DND-41 (cell line): ENCODE results near the gene GRAMD2A.

Source experiments
- ATAC-seq: fragments of 200-7000 bp; cut with Tn5 transposase; 3 replicates; pipeline ENCODE4 v1.9.1; 2021; ENCODE audit warnings: low read depth; ENCODE audit not compliant: insufficient read depth
- DNase-seq: peaks from one replicate; pipeline ENCODE4 v3.0.0-alpha.2; 2020
- H2AFZ ChIP-seq: 2 replicates; pipeline ENCODE4 v1.6.0; 2012; ENCODE audit warnings: low read depth, low read length
- H3K27ac ChIP-seq: 2 replicates; pipeline ENCODE4 v1.5.1; 2012; ENCODE audit warnings: low read length, inconsistent platforms
- H3K27me3 ChIP-seq: fragments of 200-600 bp; sonication (generic); 2 replicates; pipeline ENCODE4 v1.6.0; 2012; ENCODE audit warnings: low read length, mild to moderate bottlenecking, inconsistent platforms; ENCODE audit not compliant: insufficient read depth, poor library complexity
- H3K36me3 ChIP-seq: 2 replicates; pipeline ENCODE4 v1.5.1; 2012; ENCODE audit warnings: low read length, inconsistent platforms; ENCODE audit not compliant: insufficient read depth
- H3K4me1 ChIP-seq: 2 replicates; pipeline ENCODE4 v1.5.1; 2012; ENCODE audit warnings: mild to moderate bottlenecking, low read length; ENCODE audit not compliant: insufficient read depth
- H3K4me2 ChIP-seq: 2 replicates; pipeline ENCODE4 v1.6.0; 2012; ENCODE audit warnings: mild to moderate bottlenecking, moderate library complexity, low read length, inconsistent platforms; ENCODE audit not compliant: insufficient read depth
- H3K4me3 ChIP-seq, 2 experiments: fragments of 200-600 bp in 1 of 2; shearing (Covaris generic) in 1 of 2; 2 replicates each; pipeline ENCODE4 v1.5.1; 2012 to 2016; ENCODE audit warnings: inconsistent platforms in 2 of 2, low read length in 2 of 2, mild to moderate bottlenecking in 2 of 2, low read depth in 1 of 2, moderate library complexity in 1 of 2
- H3K79me2 ChIP-seq: 2 replicates; pipeline ENCODE4 v1.6.0; 2012; ENCODE audit warnings: low read length, inconsistent platforms; ENCODE audit not compliant: insufficient read depth
- H3K9ac ChIP-seq: 2 replicates; pipeline ENCODE4 v1.6.0; 2012; ENCODE audit warnings: low read depth, mild to moderate bottlenecking, inconsistent platforms, low read length, moderate library complexity
- H3K9me3 ChIP-seq: 2 replicates; pipeline ENCODE4 v1.5.1; 2012; ENCODE audit warnings: low read length, moderate library complexity, mild to moderate bottlenecking, inconsistent platforms; ENCODE audit not compliant: insufficient read depth, severe bottlenecking
- H4K20me1 ChIP-seq: 2 replicates; pipeline ENCODE4 v1.6.0; 2012; ENCODE audit warnings: low read length; ENCODE audit not compliant: insufficient read depth
- CTCF ChIP-seq: IDR thresholded peaks from 2 replicates; pipeline ENCODE4 v1.5.1; 2012; ENCODE audit warnings: borderline replicate concordance, low read length, moderate library complexity, mild to moderate bottlenecking; ENCODE audit not compliant: poor library complexity, severe bottlenecking; ENCODE audit errors: extremely low read depth
- EZH2 ChIP-seq: IDR thresholded peaks from 3 replicates; pipeline ENCODE4 v1.6.1; 2012; ENCODE audit warnings: borderline replicate concordance, low read depth, mild to moderate bottlenecking, moderate library complexity, low read length, inconsistent platforms; ENCODE audit not compliant: severe bottlenecking

GRAMD2A gene

GRCh38 chr15:72195101-72195511, 2.5 kb downstream of the GRAMD2A start:
- H3K79me2 ChIP-seq: no peaks in the 10 kb centered on the region
- H3K4me3 ChIP-seq: no peak overlapping the region
- H2AFZ ChIP-seq: no peak overlapping the region
- H3K4me1 ChIP-seq: no peaks in the 10 kb centered on the region
- no peak overlapping the region for H3K9ac ChIP-seq
- no peaks in the 10 kb centered on the region for H3K9me3 ChIP-seq
- no peak overlapping the region for H3K4me2 ChIP-seq
- no peak for TF ChIP-seq EZH2
- DNase-seq (no peak), ATAC-seq (no peak)
- peaks cover under 1% of the 10 kb centered on the region for H4K20me1 ChIP-seq
- no peaks in the 10 kb centered on the region for H3K27me3 ChIP-seq
- no peak overlapping the region for H3K27ac ChIP-seq
- H3K36me3 ChIP-seq: peaks cover 22% of the 10 kb centered on the region

DNA sequence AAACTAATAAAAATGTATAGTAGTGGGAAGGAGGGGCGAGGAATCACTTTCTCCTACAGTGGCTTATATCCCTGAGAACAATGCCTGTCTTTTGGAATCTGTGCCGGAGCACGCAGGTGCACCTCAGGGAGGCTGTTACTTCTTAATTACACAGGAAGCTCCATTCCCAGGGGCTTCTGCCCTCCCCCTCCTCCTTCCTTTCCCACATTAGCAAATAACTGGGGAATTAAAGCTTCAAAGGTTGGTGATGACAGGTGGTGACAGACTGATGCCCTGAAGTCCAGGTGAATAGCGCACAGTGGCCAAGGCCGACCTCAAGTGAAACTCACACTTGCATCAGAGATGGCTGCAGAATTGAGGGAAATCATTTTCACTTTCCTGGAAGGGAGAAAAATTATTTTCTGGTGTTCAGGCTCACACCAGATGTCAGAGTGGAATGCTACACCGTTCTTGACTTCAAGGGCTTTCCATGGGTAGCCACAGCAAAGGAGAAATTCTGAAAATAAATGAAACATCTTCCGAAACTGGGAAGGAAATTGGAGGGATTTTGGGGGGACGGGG, 3.7 kb downstream of the GRAMD2A start:
- Histone ChIP-seq H3K9ac (no peak overlapping the region), H3K4me1 (no peaks in the 10 kb centered on the region), H3K4me3 (no peak overlapping the region), H3K79me2 (no peaks in the 10 kb centered on the region), H3K36me3 (peaks cover 10% of the 10 kb centered on the region), H3K4me2 (no peak overlapping the region), H3K27me3 (no peaks in the 10 kb centered on the region), H4K20me1 (no peaks in the 10 kb centered on the region), H3K27ac (no peak overlapping the region), H3K9me3 (no peaks in the 10 kb centered on the region), H2AFZ (no peak overlapping the region)
- ATAC-seq (no peak), DNase-seq (no peak)
- TF ChIP-seq EZH2 (no peak), CTCF (no peak)

GRCh38 chr15:72192416-72192815, 5.2 kb downstream of the GRAMD2A start:
- DNase-seq: no peak
- no peaks in the 10 kb centered on the region for H3K79me2 ChIP-seq
- no peaks in the 10 kb centered on the region for H3K27me3 ChIP-seq
- no peak for ATAC-seq
- H3K9me3 ChIP-seq: no peaks in the 10 kb centered on the region
- no peaks in the 10 kb centered on the region for H4K20me1 ChIP-seq
- H3K4me2 ChIP-seq: no peak overlapping the region
- no peak overlapping the region for H2AFZ ChIP-seq
- no peaks in the 10 kb centered on the region for H3K36me3 ChIP-seq
- no peaks in the 10 kb centered on the region for H3K4me1 ChIP-seq
- no peak overlapping the region for H3K4me3 ChIP-seq
- H3K27ac ChIP-seq: no peak overlapping the region
- TF ChIP-seq EZH2: no peak
- TF ChIP-seq CTCF: no peak
- no peak overlapping the region for H3K9ac ChIP-seq

DNA sequence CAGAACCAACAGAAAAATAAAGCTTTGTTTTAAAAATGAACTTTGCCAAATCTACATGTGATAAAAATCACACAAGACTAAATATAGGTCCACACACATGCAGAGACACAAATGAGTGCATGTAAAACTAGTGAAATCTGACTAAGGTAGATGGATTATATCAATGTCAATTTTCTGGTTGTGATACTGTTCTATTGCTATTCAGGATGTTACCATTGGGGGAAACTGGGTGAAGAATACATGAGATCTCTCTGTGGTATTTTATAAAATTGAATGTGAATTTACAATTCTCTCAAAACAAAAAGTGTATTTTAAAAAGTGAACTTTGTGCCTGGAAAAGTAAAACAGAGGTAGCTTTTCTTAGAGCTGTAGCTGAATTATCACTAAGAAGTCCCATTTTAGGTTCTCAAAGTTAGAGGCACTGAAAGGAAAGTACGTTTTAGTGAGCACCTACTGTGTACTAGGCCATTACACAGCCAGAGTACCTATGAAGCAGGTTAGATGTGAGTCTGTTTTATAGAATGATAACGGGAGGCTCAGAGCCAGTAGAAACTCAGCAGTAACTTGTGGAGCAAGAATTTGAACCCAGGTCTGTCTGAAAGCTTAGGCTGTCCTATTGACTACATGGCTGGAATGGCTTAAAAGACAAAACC, 8.2 kb downstream of the GRAMD2A start:
- Histone ChIP-seq H3K27me3 (no peaks in the 10 kb centered on the region), H3K9ac (no peak overlapping the region), H3K4me1 (no peaks in the 10 kb centered on the region), H3K4me3 (no peak overlapping the region), H4K20me1 (no peaks in the 10 kb centered on the region), H3K79me2 (no peaks in the 10 kb centered on the region), H2AFZ (no peak overlapping the region), H3K4me2 (no peak overlapping the region), H3K9me3 (no peaks in the 10 kb centered on the region), H3K27ac (no peak overlapping the region), H3K36me3 (no peaks in the 10 kb centered on the region)
- no peak for TF ChIP-seq CTCF
- no peak for TF ChIP-seq EZH2
- DNase-seq (no peak), ATAC-seq (no peak)
